DMS153 treated with DMSO at 0.1 percent for 48 hours (cell line): ENCODE data around the gene OR2A7.
"Not testable (repeated sequence)": the region's sequence is repeated elsewhere in the genome, so short reads cannot be mapped to it uniquely, and the experiment has no call there.

Experiments
- DNase-seq: peaks from one replicate; lab custom pipeline; 2025; ENCODE audit not compliant: unreplicated experiment; lab: John Stamatoyannopoulos, UW

OR2A7 gene

GRCh38 chr7:144264692-144265091, at the start of gene OR2A7:
Gene OR2A7 (minus strand): TSS chr7:144264792. CDS start chr7:144259628, 5,164 bp downstream.
- DNase-seq, result not testable (repeated sequence)

GRCh38 chr7:144311872-144312469, 47.4 kb upstream of the OR2A7 start, which contains the start of gene OR2A1:
Gene OR2A1 (plus strand): TSS chr7:144312419. CDS start chr7:144318125, 5,706 bp downstream.
- DNase-seq, result not testable (repeated sequence)

- not testable (repeated sequence) for DNase-seq
These were observed 46.6 kb upstream of the OR2A7 start for GRCh38 chr7:144311218-144311617.

GRCh38 chr7:144309702-144310101, 45.1 kb upstream of the OR2A7 start:
- DNase-seq, result not testable (repeated sequence)

DNA sequence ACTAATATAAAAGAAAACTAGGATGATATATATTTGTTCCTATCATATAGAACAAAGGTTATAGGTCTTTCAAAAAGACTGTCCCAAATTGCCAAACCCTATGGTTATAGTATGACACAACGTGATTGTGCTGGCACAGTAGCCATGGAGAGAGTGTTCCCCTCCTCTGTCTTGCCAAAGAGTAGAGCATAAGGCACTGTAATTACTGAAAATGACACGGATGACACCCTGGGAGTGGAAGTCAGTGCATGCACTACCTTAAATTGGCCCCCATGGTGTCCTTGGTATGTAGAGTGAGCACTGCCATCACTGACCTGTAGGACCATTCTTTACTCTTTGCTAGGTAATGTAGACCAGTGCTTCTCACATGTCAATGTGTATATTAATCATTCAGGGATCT, 40.6 kb upstream of the OR2A7 start:
- not testable (repeated sequence) for DNase-seq

- DNase-seq, result not testable (repeated sequence)
These were observed 39.0 kb upstream of the OR2A7 start for GRCh38 chr7:144303607-144304006.

DNA sequence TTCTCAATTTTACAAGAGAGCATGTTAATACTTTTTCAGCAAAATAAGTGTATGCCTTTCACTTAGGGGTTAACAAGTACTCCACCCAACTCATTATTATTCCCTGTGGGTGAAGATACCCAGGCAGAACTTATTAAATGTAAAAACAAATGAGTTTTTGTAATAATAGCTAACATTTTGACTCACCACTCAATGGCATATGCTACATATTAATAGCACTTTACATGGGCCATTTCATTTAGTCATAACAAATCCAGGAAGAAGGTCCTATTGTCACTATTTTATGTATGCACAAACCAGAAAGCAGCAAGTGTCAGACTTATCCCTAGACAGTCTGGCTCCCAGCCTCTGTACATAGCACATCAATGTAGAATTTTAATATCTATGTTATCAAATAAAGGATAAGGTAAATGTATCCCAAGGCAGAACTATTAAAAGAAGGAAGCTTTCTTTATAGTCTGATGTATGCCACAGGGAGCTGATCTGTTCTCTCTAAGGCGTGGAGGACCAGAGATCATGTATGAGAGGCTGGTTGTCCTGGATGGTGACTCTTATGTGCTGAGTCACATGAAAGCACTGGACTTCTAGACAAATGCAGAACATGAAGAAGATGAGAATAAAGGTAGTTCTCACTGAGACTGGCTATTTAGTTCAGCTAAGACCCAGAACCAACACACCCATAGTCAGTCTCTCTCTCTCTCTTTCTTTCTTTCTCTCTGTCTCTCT, 38.1 kb upstream of the OR2A7 start:
- not testable (repeated sequence) for DNase-seq

GRCh38 chr7:144293794-144294499, 29.4 kb upstream of the OR2A7 start:
- DNase-seq, result not testable (repeated sequence)

- not testable (repeated sequence) for DNase-seq
These were observed 28.0 kb upstream of the OR2A7 start for GRCh38 chr7:144292384-144293161.

DNA sequence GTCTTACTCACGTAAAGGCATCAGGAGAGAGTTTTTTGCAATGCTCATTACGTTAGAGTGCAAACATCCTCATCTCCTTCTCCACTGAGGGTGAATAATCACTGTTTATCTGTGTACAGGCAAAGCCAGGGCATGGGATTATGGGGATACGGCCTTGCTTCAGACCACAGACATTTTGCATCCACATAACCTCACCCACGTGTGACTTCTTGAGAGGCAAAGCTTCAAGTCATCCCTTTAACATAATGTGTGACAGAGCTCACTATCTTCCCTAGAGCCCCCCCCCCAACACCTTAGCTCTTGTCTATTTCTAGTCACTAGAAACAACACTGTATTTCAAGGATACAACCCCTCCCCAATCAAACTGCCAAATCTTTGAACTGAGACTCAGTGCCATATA, 27.0 kb upstream of the OR2A7 start:
- DNase-seq, result not testable (repeated sequence)

DNA sequence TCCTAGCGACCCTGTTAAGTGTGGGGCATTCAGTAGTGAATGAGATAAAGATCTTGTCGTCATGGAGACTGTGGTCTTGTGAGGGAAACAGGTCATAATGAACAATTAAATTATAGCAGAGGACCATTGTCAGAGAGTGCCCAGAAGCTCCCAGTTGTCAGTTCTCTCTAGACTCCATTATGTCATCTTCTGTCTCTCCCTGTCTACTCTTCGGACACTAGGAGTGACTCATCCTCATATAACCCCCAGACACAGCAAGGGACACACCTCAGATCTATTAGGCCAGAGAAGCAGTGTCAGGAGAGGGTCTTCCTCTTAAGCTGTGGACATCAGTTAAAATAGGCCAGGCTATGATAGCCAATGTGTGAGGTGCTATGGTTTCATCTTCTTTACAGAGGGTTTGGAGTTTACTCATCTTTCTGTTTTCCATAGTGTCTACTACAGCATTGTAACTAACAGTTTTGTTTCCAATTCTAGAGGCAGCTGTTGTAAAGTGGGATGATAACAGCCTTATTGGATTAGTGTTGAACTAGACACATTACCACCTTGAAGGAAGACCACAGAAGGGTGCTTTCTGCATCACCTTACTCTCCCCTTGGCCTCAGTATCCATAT, 22.7 kb upstream of the OR2A7 start:
- not testable (repeated sequence) for DNase-seq

DNA sequence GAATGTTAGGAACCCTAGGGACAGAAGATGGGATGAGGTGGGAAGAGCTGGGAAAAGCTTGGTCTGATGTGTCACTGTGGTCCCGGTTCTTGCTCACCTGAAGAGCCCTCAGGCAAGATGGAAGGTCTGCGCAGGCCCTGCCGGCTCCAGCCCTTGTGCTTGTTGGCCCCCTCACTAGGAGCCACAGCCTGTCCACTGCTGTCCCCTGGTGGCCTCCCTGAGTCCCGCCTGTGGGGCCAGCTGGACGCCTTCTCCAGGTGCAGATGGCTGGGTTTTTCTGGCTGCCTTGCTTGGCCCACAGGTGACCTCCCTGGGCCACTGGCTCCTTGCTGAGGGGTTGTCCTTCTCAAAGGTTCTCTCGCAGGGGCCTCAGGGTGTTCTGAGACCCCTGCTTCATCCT, 19.1 kb upstream of the OR2A7 start:
- DNase-seq, result not testable (repeated sequence)

GRCh38 chr7:144282490-144282889, 17.9 kb upstream of the OR2A7 start:
- DNase-seq, result not testable (repeated sequence)

- DNase-seq, result not testable (repeated sequence)
These were observed 17.4 kb upstream of the OR2A7 start for GRCh38 chr7:144281981-144282380.

DNA sequence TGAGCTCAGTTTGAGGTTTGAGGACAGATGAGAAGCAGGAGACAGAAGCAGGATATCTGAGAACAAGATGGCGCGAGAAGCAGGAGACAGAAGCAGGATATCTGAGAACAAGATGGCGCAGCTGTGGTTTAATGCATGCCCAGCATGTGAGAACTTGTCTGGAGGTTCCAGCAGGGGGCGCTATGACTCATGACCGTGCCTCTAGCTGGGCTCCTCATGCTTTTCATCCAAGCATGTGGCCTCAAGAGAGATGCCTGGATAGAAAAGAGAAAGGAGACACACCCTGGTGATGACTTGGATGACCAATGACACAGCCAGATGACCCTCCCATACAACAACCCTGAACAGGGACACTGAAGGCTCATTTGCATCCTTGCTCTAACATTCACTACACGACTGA, 15.4 kb upstream of the OR2A7 start:
- DNase-seq, result not testable (repeated sequence)

DNA sequence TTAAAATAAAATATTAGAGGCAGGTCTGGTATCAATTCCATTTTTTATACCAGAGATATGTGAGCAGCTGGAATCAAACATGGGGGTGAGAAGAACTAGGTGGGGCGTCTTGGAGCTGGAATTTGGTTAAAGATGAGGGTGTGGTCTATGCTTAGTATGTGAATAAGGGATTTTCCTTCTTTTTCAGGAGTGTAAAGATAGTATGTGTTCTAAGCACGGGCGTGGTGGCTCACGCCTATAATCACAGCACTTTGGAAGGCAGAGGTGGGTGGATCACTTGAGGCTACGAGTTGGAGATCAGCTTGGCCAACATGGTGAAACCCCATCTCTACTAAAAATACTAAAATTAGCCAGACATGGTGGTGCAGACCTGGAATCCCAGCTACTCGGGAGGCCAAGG, 10.7 kb upstream of the OR2A7 start:
- not testable (repeated sequence) for DNase-seq

GRCh38 chr7:144269188-144269587, 4.6 kb upstream of the OR2A7 start, which contains the start of gene CTAGE8:
Gene CTAGE8 (minus strand): TSS chr7:144269288. CDS start chr7:144269250, 38 bp downstream.
- not testable (repeated sequence) for DNase-seq

DNA sequence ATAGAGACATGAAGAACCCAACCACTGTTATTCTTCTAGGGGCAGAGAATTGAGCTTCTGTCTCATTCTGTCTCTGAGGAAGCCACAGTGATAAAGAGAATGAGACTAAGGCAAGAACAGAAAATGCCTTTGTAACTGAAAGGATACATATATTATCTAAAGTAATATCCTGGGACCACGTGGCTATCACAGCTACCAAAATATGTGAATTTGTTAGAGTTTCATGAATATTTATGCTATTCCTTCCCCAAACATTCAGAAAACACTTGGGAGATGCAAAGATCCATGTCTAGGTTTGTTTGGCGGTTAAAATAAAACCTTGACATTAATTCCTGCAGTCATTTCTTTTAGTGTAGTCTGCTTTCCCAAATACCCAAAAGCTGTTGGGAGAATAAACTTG, 2.5 kb downstream of the OR2A7 start:
- not testable (repeated sequence) for DNase-seq

- DNase-seq, result not testable (repeated sequence)
These were observed 5.5 kb downstream of the OR2A7 start for GRCh38 chr7:144259067-144259466.

DNA sequence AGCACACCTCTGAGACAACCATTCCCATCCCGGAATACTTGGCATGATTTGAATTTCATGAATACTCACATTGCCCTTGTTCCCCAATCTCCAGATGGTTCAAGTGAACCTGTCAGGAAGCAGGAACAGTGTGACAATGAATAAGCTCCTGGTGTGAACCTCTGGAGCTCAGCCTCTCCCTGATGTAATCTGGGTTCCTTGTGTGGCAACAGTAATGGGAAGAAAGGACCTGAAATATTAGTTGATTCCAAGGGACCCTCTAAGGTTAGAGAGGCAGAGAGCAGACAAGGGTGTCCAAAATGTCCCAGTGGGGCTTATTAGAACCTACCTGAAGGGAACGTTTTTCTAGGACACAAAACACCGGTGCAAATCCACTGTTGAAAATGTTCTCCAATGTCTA, 8.5 kb downstream of the OR2A7 start:
- DNase-seq, result no peak
